Erythroblast (primary cell): Measurements from ENCODE around the gene FANCD2OS.
"Not testable (repeated sequence)": the region's sequence is repeated elsewhere in the genome, so short reads cannot be mapped to it uniquely, and the experiment has no call there.

Experiments used
- GATA1 ChIP-seq: IDR thresholded peaks from 2 replicates; pipeline ENCODE4 v1.6.1; 2011; ENCODE audit warnings: low read depth, mild to moderate bottlenecking, control low read depth, low read length, moderate library complexity
- POLR2A ChIP-seq: IDR thresholded peaks from 2 replicates; pipeline ENCODE4 v1.6.1; 2011; ENCODE audit warnings: mild to moderate bottlenecking, low read length

GRCh38 chr3:10090774-10091173, 17.3 kb downstream of the FANCD2OS start:
- not testable (repeated sequence) for TF ChIP-seq POLR2A, GATA1
